ENCODE data around the gene ECHS1. TPM values are rescaled to one million over a fixed set of nuclear protein-coding genes. Genes with fewer than 3 reads are reported as not detected.

The ECHS1 gene
- total RNA-seq, 1 donor from 2014 or later: 103 TPM

DNA sequence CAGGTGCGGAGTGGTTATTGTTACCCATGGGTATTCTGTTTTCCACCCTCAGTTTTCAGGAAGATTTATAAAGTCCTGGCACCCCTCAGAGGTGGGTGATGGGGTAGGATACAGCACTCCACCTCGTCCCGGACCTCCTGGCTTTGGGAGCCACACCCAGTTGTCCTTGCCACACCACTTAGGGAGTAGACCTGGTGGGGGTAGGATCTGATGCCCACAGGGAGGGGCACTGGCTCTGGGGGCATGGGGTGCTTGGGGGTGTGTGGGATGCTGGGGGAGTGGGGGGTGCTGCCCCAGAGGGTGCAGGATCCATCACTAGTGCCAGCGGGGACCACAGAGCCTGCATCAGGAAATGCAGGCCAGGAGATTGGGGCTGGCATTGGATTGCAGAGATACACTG lies 60.0 kb downstream of the ECHS1 start:
- H3K9me3 Mint-ChIP-seq: no peaks in the 10 kb centered on the region
- TF ChIP-seq, protein P1, sequence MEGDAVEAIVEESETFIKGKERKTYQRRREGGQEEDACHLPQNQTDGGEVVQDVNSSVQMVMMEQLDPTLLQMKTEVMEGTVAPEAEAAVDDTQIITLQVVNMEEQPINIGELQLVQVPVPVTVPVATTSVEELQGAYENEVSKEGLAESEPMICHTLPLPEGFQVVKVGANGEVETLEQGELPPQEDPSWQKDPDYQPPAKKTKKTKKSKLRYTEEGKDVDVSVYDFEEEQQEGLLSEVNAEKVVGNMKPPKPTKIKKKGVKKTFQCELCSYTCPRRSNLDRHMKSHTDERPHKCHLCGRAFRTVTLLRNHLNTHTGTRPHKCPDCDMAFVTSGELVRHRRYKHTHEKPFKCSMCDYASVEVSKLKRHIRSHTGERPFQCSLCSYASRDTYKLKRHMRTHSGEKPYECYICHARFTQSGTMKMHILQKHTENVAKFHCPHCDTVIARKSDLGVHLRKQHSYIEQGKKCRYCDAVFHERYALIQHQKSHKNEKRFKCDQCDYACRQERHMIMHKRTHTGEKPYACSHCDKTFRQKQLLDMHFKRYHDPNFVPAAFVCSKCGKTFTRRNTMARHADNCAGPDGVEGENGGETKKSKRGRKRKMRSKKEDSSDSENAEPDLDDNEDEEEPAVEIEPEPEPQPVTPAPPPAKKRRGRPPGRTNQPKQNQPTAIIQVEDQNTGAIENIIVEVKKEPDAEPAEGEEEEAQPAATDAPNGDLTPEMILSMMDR (conservative IDR thresholded peaks at IDR 0.05): no peak
- H3K36me3 Mint-ChIP-seq (ENCODE audit: low read depth): no peaks in the 10 kb centered on the region
- peaks cover 5% of the 10 kb centered on the region for H3K4me1 Mint-ChIP-seq
- H3K4me3 Mint-ChIP-seq: no peak overlapping the region
- no peaks in the 10 kb centered on the region for H3K27me3 Mint-ChIP-seq (ENCODE audit: low read depth)
- no peak overlapping the region for H3K27ac Mint-ChIP-seq (ENCODE audit: unreplicated experiment)
- DNase-seq (ENCODE audit: low read depth, low spot score): no peak

DNA sequence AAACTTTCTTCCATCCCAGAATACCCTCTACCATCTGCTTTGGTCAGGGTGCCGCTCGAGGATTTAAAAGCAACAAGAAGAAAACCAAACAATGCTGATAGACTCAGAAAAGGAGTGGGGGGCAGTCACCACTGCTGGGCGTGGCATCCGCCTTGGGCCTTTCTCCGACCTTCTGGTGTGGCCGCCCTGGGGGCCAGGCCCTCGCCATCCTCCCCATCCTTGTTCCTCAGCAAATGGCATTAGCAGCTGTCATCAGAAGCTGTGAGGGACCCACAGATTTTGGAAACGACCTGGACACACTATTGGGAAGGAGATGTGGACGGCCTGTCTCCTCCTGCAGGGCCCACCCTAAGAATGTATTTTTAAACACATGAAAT lies 60.4 kb downstream of the ECHS1 start:
- TF ChIP-seq, protein P1 (conservative IDR thresholded peaks at IDR 0.05): no peak
- Mint-ChIP-seq H3K9me3 (no peaks in the 10 kb centered on the region), H3K4me3 (no peak overlapping the region), H3K4me1 (peaks cover 10% of the 10 kb centered on the region), H3K36me3 (ENCODE audit: low read depth) (peaks cover 2% of the 10 kb centered on the region), H3K27ac (ENCODE audit: unreplicated experiment) (no peak overlapping the region), H3K27me3 (ENCODE audit: low read depth) (no peaks in the 10 kb centered on the region)
- DNase-seq (ENCODE audit: low read depth, low spot score): no peak

Small RNA genes within 50 kb of the gene (microRNA-seq; reads per million reads assigned to microRNA genes)
- 4.7 reads per million for gene MIR3944

Other genes starting within 250 kb of the ECHS1 start
- gene KNDC1, start 213.1 kb downstream of the ECHS1 start, total RNA-seq: 4.0 and 5.5 TPM in 2 replicates
- not detected in 2 replicates for gene UTF1, start 143.1 kb downstream of the ECHS1 start, total RNA-seq
- gene VENTX, start 135.5 kb downstream of the ECHS1 start, total RNA-seq: not detected in 2 replicates
- 3.6 and 4.5 TPM in 2 replicates for gene ADAM8, start 96.5 kb downstream of the ECHS1 start, total RNA-seq
- 70.0 and 72.0 TPM in 2 replicates for gene TUBGCP2, start 64.5 kb downstream of the ECHS1 start, total RNA-seq
- gene ZNF511, start 64.4 kb downstream of the ECHS1 start, total RNA-seq: 62.7 and 75.6 TPM in 2 replicates
- gene CALY, start 36.5 kb downstream of the ECHS1 start, total RNA-seq: 0.82 and 0.89 TPM in 2 replicates
- not detected in 2 replicates for gene PRAP1, start 26.0 kb downstream of the ECHS1 start, total RNA-seq
- 18.1 and 18.3 TPM in 2 replicates for gene FUOM, start 15.3 kb downstream of the ECHS1 start, total RNA-seq
- 8.8 and 9.7 TPM in 2 replicates for gene PAOX, start 5.9 kb upstream of the ECHS1 start, total RNA-seq
- gene MTG1, start 20.8 kb upstream of the ECHS1 start, total RNA-seq: 104 and 105 TPM in 2 replicates
- gene SPRN, start 51.3 kb upstream of the ECHS1 start, total RNA-seq: 0.37 and 0.48 TPM in 2 replicates
- 1.4 and 1.6 TPM in 2 replicates for gene SCART1, start 80.6 kb upstream of the ECHS1 start, total RNA-seq
- gene CYP2E1, start 154.0 kb upstream of the ECHS1 start, total RNA-seq: 0.48 and 0.49 TPM in 2 replicates
- not detected in 2 replicates for gene SYCE1, start 192.2 kb upstream of the ECHS1 start, total RNA-seq

All from neural crest cell (in vitro differentiated cells).